NCI-H1417 (cell line): ENCODE measurements around the gene SLC11A1.

Source experiments
- DNase-seq, 3 experiments: peaks; one replicate each; lab custom pipeline; 2025; lab: John Stamatoyannopoulos, UW

Gene SLC11A1

DNA sequence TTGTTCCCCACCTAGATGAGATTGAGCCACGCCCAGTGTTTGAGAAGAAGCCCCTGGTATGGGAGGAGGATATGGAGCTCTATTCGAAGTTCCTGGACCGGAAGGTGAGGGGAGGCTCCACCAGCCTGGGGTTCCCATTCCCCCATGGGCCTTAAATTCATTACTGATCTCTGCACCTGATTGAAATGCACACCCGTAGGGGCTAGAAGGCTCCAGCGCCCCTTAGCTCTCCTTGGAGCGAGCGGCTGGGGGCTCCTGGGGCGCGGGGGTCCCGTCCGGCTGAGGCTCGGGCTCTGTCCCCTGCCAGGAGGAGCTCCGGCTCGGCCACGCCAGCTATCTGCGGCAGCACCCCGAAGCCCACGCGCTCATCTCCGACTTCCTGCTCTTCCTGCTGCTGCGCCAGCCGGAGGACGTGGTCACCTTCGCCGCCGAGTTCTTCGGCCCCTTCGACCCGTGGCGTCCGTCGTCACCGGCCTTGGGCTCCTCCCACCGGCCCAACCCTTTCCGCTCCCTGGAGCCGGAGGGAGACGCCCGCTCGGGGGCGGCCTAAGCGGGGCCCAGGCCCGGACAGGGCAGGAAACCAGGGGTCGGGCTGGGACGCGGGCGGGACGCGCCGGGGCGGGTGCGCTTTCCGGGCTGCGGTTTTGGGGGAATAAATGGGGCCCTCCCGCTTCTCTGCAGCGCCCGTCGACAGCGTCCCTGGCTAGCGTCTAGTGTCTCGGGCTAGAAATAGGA is 14.5 kb upstream of the SLC11A1 start:
- no peak for DNase-seq

DNA sequence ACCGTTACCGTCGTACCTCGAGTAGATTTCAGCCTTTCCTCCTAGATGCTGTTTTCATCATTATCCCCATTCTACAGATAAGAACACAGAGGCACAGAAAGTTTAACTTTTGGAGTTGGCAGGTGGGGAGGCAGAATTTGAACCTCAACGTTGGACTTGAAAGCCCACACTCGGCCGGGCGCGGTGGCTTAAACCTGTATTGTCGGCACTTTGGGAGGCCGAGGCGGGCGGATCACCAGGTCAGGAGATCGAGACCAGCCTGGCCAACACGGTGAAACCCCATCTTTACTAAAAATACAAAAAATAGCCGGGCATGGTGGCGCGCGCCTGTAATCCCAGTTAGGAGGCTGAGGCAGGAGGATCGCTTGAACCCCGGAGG is 13.9 kb upstream of the SLC11A1 start:
- DNase-seq: no peak

DNA sequence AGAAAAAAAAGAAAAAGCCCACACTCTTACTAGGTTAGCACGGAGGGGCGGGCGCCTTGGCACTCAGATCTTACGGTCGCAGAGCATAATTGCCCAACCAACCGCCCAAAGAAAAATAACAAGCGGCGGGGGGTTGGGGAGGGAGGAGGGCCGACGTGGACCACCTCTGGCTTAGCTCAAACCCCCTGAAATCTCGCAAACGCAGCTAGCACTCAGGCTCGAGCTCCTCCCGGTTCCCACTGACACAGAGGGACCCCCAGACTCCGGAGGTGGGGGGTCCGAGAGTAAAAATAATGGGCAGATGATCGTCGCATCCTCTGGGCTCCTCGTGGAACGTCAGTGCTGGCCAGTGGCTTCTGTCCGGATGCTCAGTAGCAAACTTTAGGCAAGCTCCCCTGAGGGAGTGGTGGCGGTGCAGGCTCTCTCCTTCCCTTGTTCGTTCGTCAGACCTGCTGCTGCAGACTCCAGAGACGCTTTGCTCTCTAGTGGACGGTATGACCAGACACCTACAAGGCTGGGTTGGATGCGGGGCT is 13.4 kb upstream of the SLC11A1 start:
- peak; percentile 19 to 77 (median 64) for DNase-seq

DNA sequence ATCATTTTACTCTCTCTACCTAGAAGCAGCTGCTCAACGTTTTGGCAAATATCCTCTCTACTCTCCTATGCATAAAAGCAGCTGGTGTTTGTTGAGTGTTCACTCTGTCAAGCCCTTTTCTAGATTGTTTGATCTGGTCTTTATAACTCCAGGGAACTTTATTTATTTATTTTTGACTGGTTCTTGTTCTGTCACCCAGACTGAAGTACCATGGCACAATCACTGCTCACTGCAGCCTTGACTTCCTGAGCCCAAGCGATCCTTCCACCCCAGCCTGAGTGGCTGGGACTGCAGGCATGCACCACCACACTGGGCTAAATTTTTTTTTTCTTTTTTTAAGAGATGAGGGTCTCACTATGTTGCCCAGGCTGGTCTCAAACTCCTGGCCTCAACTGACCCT is 12.7 kb upstream of the SLC11A1 start:
- DNase-seq: peak in 2 of 3 experiments; percentile 20 to 77

DNA sequence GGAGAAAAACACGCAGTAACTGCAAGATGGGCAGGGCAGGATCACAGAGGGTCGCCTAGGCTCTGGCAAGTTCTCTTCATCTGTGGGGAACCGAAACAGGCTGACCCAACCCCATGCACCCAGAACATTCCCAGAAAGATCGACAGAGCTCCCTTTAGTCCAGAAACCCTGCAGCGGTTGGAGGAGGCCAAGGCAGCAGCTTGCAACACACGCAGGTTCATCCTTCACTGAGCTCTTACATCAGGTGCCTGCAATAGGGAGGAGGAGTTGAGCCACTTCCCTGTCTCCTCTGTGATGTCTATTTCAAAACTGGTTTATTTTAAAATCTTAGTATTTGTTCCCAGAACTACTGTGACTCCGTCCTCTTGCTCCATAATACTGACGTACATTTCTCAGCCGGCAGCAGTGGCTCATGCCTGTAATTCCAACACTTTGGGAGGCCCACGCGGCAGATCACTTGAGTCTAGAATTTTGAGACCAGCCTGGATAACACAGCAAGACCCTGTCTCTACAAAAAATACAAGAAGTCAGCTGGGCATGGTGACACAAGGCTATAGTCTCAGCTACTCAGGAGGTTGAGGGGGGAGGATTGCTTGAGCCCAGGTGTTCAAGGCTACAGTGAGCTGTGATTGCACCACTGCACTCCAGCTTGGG is 11.5 kb upstream of the SLC11A1 start:
- DNase-seq: no peak

DNA sequence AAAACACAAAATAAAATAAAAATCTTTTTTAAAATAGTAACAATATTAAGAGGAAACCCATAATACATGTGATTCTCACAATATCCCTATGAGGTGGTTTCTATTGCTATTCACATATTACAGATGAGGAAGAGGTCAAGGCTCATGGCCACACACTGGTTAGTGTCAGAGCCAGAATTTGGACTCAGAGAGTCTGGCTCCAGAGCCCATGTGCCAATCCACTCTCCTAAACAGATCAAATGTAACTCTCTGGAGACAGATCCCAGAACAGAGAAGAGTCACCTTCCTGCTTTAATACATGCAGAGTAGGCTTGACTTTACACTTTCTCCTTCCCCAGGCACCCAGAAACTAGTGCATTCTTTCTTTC is 10.1 kb upstream of the SLC11A1 start:
- no peak for DNase-seq

DNA sequence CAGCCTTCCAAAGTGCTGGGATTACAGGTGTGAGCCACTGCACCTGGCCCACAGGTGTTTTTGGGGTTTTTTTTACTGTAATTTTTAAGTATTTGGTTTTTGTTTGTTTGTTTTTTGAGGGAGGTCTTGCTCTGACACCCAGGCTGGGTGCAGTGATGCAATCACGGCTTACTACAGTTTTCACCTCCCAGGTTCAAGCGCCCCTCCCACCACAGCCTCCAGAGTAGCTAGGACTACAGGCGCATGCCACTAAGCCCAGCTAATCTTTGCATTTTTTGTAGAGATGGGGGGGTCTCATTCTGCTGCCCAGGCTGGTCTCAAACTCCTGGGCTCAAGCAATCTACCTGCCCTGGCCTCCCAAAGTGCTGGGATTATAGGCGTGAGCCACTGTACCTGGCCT is 7.3 kb upstream of the SLC11A1 start:
- no peak for DNase-seq

DNA sequence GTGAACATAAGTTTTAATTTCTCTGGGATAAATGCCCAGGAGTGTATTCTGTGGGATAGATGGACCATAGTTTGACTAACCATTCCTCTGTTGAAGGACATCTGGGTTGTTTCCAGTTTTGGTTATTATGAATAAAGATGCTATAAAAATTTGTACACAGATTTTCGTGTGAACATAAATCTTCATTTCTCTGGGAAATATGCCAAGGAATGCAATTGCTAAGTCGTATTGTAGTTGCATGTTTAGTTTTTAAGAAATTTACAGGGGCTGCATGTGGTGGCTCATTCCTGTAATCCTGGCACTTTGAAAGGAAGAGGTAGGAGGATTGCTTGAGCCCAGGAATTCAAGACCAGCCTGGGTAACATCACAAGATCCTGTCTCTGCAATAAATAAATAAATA is 6.9 kb upstream of the SLC11A1 start:
- no peak for DNase-seq

DNA sequence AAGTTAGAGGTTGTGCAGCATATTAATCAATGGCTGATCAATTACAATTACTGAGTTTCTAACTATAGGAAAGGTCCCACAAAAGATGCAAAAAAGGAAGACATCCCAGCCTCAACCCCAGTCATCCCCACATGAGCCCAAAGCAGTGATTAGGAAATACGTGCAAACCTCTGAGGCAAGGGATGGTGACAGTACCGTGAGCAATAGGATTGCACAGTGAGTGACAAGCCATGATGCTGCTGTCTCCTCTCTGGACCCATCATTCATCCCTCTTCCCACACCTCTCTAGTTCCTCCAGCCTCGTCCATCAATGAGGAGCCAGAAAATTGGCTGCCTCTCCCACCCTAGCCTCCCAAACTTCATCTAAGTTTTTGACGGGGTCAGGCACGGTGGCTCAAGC is 4.0 kb upstream of the SLC11A1 start:
- no peak for DNase-seq

DNA sequence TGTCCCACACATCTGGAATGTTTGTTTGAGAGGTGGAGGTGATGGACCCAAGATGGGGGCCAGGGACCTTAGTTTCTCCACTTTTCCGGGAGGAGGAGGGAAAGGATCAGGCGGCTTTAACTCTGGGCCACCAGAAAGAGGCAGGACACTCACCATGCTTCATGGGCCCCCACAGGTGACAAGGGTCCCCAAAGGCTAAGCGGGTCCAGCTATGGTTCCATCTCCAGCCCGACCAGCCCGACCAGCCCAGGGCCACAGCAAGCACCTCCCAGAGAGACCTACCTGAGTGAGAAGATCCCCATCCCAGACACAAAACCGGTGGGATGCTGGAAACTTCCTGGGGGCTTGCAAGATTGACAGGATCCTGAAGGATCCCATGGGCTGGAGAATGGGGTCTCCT is 712 bp downstream of the SLC11A1 start:
- DNase-seq: no peak

DNA sequence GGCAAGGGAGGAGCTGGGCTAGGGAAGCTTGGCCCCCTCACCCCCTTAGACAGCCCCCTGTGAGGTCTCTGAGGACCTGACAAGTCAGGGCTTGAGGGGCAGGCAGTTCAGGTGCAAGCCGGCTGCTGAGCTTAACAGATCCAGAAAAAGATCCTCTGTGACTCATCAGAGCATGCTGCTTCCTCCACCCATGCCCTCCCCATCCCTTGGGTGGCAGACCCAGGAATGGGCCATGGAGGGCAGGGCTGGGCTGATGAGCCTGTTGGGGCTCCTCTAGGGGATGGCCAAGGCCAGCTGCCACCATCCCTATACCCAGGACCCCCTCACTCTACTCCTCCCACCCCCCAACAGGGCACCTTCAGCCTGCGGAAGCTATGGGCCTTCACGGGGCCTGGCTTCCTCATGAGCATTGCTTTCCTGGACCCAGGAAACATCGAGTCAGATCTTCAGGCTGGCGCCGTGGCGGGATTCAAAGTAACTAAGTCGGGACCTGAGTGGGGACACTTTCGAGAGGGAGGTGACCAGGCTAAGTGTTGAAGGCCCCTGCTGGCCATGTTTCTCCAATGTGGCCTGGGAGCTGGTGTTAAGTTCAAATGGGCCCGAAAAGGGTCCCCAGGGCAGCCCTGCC is 1.9 kb downstream of the SLC11A1 start:
- DNase-seq: no peak

DNA sequence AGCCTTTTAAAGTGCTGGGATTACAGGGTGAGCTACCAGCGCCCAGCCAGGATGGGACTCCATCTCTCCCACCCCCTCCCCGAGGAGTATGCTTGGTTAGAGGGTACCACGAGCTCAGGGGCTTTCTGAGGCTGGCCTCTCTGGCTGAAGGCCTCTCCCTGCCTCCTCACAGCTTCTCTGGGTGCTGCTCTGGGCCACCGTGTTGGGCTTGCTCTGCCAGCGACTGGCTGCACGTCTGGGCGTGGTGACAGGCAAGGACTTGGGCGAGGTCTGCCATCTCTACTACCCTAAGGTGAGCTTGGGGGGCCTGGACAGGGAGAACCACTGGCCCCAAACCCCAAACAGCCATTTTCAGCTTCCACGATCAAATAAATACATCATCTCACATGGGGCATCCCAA is 2.9 kb downstream of the SLC11A1 start:
- no peak for DNase-seq

DNA sequence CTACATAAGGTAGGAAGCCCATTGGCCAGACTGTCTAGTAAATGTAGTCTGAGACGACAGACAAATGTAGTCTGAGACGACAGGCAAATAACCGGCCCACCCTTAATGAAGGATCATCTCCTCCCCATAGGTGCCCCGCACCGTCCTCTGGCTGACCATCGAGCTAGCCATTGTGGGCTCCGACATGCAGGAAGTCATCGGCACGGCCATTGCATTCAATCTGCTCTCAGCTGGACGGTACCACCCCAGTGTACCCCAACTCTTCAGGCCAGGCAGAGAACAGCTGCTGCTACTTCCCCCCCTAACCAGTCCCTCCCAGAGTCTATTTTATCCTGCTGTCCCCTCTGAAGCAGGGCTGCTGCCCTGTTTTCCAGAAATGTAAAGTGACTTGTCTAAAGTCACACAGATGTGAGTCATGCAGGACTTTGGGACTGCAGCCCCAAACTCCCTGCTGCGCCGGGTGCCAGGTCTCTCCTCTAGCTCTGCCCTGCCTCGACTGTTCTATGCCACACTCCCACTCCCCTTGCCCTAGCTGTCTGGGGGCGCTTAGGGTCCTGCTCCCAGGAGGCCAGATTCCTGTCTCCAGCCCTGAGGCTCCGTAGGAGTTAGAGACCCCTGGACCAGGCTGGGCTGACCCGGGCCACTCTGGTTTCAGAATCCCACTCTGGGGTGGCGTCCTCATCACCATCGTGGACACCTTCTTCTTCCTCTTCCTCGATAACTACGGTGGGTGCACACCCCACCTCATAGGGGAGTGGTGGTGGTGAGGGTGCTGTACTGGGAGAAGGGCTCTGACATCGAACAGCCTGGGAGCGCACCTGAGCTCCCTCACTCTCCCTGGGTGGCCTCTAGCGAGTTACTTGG is 4.7 kb downstream of the SLC11A1 start:
- no peak for DNase-seq

DNA sequence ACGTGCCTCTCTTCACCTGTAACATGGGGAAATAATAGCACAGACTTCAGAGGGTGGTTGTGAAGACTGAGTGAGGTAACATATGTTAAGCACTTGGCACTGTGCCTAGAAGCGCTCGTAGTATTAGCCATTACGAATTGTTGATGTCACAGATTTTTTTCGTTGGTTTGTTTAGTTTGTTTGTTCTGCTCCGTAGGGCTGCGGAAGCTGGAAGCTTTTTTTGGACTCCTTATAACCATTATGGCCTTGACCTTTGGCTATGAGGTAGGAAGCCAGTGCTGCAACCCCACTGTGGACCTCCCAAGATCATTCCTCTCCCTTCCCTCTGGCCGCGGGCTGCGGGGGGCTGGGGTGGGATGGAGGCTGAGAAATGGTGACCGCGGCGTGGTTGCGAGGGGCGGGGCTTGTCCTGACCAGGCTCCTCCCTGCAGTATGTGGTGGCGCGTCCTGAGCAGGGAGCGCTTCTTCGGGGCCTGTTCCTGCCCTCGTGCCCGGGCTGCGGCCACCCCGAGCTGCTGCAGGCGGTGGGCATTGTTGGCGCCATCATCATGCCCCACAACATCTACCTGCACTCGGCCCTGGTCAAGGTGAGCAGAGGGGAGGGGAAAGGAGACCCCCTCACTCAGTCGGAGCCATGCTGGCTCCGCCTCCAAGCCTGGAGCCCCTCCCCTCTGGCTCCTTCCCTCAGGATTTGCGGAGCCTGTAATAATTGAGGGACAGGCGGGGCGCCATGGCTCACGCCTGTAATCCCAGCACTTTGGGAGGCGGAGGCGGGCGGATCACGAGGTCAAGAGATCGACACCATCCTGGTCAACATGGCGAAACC is 5.5 kb downstream of the SLC11A1 start:
- peak; percentile 50 to 91 (median 83) for DNase-seq

DNA sequence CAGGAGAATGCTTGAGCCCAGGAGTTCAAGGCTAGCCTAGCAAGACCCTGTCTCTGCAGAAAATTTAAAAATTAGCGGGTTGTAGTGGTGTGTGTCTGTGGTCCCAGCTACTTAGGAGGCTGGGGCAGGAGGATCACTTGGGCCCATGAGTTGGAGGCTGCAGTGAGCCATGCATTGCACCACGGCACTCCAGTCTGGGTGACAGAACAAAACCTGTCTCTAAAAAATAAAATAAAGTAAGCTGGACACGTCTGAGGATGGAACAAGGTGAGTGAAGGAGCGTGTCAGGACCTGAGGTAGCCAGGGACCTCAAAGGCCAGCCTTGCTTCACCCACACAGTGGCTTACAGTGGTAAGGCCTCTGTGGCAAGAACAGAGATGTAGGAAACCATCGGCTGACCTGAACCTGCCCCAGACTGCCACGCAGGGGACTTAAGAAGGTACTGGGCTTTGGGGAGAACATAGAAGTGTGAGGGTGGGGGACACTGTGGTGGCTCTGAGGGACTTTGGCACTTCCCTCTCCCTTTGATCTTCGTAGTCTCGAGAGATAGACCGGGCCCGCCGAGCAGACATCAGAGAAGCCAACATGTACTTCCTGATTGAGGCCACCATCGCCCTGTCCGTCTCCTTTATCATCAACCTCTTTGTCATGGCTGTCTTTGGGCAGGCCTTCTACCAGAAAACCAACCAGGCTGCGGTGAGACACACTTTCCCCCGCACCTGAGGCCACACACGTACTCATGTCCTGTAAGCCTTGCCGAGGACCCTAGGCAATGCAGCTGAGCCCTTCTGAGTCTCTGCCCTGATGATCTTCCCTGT is 7.5 kb downstream of the SLC11A1 start:
- DNase-seq: no peak

DNA sequence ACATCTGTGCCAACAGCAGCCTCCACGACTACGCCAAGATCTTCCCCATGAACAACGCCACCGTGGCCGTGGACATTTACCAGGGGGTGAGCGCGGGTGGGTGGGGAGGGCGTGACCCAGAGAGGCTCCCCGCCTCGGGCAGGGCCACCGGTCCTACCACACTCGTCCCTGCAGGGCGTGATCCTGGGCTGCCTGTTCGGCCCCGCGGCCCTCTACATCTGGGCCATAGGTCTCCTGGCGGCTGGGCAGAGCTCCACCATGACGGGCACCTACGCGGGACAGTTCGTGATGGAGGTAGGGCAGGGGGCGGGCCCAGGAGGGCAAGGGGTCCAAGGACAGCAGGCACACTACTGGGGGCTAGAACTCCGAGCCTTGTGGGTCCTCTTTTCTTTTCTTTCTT is 9.1 kb downstream of the SLC11A1 start:
- DNase-seq: no peak

DNA sequence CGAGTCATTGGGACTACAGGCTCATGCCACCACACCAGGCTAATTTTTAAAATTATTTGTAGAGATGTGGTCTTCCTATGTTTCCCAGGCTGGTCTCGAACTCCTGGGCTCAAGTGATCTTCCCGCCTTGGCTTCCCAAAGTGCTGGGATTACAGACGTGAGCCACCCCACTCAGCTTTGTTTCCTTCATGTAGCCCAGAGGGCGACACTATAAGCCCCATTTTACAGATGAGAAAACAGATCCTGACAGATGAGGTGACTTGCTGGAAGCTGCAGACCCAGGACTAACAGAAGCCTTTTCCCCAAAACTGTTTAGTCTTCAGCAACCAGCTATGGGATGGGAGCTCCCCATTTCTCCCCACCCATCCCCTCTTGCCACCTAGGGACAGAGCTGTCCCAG is 10.4 kb downstream of the SLC11A1 start:
- no peak for DNase-seq

DNA sequence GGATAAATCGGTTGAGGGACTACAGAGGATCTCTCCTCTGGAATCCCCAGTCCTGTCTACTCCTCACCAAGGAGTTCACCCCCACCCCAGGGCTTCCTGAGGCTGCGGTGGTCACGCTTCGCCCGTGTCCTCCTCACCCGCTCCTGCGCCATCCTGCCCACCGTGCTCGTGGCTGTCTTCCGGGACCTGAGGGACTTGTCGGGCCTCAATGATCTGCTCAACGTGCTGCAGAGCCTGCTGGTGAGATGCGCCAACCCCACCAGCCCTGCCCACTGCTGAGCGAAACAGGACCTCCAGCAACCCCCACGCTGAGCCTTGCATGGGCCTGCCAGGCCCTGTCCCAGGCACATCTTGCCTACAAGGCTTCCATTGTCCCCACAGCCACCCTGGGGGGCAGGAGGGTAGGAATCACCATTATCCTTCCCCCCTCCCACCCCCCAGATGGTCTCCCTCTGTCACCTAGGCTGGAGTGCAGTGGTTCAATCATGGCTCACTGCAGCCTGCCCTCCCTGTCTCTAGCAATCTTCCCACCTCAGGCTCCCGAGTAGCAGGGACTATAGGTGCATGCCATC is 10.9 kb downstream of the SLC11A1 start:
- DNase-seq: no peak

DNA sequence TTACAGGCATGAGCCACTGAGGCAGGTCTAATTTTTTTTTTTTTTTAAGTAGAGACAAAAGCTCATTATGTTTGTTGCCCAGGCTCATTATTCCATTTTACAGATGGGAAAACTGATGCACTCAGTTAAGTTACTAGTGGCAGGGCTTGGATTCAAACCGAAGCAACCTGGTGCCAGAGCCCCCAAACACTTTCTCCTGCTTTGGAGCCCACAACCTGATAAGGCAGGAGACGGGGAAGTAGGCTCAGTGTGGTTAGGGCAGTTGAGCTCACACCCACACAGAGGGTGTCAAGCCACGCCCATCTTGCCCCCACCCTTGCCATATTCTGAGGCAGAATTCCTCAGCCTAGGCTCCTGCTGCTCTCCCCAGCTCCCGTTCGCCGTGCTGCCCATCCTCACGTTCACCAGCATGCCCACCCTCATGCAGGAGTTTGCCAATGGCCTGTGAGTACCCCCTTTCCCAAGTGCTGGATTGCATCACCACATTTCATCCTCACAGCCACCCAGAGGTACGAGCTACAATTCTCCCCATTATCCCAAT is 11.7 kb downstream of the SLC11A1 start:
- no peak for DNase-seq
